ENCODE data around the gene ZMYND8.

GRCh38 chr20:47355489-47356219 is 845 bp downstream of the ZMYND8 start:
- no peak for TF ChIP-seq CTCF (IDR thresholded peaks at IDR 0.05)
- no peak for TF ChIP-seq POLR2AphosphoS5 (IDR thresholded peaks at IDR 0.05)
